IPS-11a (cell line): ENCODE measurements around the gene CFDP1.
"Not testable (repeated sequence)": the region's sequence is repeated elsewhere in the genome, so short reads cannot be mapped to it uniquely, and the experiment has no call there.

Source experiments
- H3K4me3 ChIP-seq: one replicate; pipeline ENCODE4 v1.5.1; 2013; ENCODE audit warnings: low read depth, low read length, control low read depth

The CFDP1 gene

GRCh38 chr16:75304521-75305363 lies 128.6 kb downstream of the CFDP1 start:
- H3K4me3 ChIP-seq, result no peak overlapping the region

DNA sequence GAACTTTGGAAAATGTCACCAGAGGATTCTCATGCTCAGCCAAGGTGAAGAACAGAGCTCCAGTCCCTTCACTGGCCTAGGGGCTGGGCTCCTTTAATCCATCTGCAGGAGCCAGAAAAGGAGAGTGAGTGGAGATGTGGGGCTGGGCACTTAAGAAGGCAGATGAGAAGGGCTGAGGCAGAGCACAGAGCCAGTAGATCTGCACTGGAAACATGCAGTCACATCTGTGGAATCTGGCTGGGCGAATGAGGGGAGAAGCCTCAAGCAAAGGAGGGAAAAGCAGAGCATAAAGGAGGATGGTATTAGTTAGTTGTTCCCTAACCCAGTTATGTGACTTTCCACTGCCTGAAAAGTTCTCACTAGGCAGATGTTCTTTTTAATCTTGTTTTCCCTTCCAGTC lies 131.5 kb downstream of the CFDP1 start:
- H3K4me3 ChIP-seq, result no peak overlapping the region

DNA sequence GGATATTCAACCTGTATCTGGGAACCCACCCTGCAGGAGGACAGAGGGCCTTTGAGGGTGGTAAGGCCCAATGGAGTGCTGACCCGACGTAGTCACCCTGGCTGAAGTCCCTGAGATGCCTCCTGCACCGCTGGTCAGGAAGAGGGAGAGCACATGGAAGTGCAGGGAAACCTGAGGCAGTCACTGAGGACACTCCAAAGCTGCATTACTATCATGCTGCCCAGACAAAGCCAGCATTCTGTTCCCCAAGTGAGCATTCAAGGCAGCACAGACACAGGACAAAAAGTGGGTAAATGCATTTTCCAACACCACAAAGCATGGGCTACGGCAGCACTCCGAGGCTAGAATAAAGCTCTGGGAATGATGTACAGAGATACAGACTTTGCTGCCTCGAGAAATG lies 135.0 kb downstream of the CFDP1 start:
- H3K4me3 ChIP-seq, result no peak overlapping the region

DNA sequence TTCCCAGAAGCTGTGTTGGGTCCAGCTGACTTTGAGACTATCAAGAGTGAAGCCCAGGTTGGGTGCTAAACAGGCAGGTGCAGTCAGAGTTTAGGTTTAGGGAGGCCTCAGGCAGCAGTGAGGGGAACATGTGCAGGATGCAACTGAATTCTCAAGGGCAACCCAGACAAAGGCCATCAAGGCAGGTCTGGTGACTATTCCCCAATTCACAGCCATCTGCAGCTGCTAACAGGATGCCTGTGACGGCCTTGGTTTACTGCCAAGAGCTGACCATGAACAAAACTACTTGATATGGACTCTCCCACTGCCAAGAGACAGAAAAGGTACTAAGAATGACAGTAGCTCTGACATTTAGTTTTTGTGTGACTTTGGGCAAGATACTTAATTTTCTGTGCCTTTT lies 136.7 kb downstream of the CFDP1 start:
- H3K4me3 ChIP-seq, result no peak overlapping the region

DNA sequence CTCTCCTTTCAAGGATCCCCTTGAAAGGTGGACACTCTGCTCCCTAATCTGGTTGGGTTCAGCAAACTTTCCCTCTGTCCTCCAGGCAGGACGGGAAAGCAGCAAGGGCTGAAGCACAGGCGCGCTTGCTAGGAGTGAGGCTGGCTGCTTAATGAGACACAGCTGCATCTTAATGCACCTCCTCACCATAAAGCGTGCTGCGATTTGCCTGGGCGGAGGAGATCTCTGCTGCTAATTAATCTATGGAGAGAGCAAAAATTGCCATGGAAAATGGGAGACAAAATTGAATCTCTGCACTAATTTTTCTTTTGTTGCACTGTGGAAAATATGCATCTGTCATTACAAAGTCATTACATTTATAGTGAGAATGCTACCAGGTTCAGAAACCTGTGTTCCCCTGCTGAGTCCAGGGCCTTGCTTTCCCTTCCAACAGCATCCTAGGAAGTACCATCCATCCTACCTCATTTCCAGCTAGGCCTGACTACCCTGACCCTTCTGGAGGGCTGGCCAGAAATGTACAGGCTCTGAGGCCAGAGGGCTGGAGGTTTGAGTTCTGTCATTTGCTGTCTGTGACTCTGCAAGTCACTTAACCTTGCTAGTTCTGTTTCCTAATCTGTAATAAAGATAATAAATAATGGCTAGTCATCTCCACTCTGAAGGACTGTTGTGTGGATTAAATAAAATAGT lies 138.4 kb downstream of the CFDP1 start:
- H3K4me3 ChIP-seq, result no peak overlapping the region

- H3K4me3 ChIP-seq, result no peak overlapping the region
Observed at GRCh38 chr16:75293772-75294171, 139.5 kb downstream of the CFDP1 start.

GRCh38 chr16:75293173-75293572 lies 140.1 kb downstream of the CFDP1 start:
- H3K4me3 ChIP-seq, result no peak overlapping the region

DNA sequence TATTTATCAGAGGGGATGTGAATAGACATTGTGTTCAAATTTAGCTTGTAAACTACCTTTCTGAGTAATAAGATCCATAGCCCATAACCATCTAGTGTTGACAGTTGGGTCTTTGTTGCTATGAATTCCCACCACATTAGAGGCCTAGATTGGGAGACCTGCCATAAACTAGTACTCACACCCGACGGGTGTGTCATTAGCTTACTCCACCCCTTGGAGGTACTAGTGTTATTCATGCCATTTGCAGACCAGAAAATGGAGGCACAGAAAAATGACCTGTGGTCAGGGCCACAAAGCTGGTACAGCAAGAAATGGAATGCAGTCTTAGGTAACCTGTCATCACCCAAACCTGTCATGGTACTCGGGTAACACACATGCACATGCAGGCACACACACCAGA lies 140.6 kb downstream of the CFDP1 start:
- no peak overlapping the region for H3K4me3 ChIP-seq

GRCh38 chr16:75289189-75289588 lies 144.1 kb downstream of the CFDP1 start:
- no peak overlapping the region for H3K4me3 ChIP-seq

GRCh38 chr16:75288596-75289120 lies 144.6 kb downstream of the CFDP1 start:
- H3K4me3 ChIP-seq, result no peak overlapping the region

GRCh38 chr16:75288181-75288580 lies 145.1 kb downstream of the CFDP1 start:
- H3K4me3 ChIP-seq, result no peak overlapping the region

DNA sequence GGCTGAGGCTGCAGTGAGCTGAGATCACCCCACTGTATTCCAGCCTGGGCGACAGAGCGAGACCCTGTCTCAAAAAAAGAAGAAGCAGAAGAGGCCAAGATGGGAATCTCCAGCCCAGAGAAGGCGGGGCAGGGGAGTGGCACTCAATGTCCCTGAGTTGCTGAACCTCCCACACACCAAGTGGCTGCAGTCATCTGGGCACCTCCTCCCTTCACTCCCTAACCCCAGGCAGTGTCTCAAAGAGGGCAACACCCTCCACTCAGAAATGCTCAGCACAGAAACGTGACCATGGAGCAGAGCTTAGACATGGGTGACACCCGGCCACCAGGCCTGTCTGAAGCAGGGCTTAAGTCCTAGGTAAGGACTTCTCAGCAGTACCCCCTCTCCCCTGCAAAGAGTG lies 145.6 kb downstream of the CFDP1 start:
- H3K4me3 ChIP-seq, result no peak overlapping the region

DNA sequence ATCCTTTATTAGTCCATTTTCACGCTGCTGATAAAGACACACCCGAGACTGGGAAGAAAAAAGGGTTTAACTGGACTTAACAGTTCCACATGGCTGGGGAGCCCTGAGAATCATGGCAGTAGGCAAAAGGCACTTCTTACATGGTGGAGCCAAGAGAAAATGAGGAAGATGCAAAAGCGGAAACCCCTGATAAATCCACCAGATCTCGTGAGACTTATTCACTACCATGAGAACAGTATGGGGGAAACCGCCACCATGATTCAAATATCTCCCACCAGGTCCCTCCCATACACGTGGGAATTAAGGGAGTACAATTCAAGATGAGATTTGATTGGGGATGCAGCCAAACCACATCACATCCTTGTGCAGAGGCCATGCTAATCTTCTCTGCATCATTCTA lies 146.9 kb downstream of the CFDP1 start:
- no peak overlapping the region for H3K4me3 ChIP-seq

- no peak overlapping the region for H3K4me3 ChIP-seq
Observed at GRCh38 chr16:75282466-75283281, 150.6 kb downstream of the CFDP1 start.

GRCh38 chr16:75281826-75282225 lies 151.5 kb downstream of the CFDP1 start:
- H3K4me3 ChIP-seq, result no peak overlapping the region

- not testable (repeated sequence) for H3K4me3 ChIP-seq
Observed at GRCh38 chr16:75281009-75281408, 152.3 kb downstream of the CFDP1 start.

DNA sequence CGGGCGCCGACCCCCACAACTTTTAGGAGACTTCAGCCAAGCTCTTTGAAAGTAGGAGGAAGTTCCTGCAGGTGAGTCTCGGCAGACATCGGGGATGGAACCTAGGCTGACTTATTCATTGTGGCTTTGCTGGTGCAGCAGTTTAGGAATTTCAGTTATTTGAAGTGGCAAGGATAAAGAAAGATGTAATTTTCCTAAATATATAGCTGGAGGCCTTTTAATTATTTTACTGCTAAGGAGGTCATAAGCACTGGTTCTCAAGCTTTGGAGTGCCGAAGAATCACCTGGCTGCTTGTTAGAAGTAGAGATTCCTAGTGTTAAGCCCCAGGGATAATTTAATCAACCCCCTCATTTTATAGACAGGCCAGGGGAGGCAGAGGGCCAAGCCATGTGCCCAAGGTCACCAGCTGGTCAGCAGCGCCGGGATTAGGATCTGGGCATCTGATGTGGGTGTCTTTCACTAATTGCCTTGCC lies 152.9 kb downstream of the CFDP1 start:
- H3K4me3 ChIP-seq, result no peak overlapping the region

GRCh38 chr16:75279305-75279704 lies 154.0 kb downstream of the CFDP1 start:
- no peak overlapping the region for H3K4me3 ChIP-seq

- no peak overlapping the region for H3K4me3 ChIP-seq
Observed at GRCh38 chr16:75273054-75273925, 160.0 kb downstream of the CFDP1 start.

DNA sequence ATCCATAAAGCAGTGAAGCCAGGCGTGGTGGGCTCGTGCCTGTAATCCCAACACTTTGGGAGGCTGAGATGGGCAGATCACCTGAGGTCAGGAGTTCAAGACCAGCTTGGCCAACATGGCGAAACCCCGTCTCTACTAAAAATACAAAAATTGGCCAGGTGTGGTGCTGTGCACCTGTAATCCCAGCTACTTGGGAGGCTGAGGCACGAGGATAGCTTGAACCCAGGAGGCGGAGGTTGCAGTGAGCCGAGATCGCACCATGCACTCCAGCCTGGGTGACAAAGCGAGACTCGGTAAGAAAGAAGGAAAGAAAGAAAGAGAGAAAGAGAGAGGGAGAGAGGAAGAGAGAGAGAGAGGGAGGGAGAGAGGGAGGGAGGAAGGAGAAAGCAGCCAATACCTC lies 160.7 kb downstream of the CFDP1 start:
- not testable (repeated sequence) for H3K4me3 ChIP-seq
